H1 (cell line): Measurements from ENCODE around the gene FARSB. TPM values are rescaled to one million over a fixed set of nuclear protein-coding genes. Genes with fewer than 3 reads are reported as not detected.
A peak's percentile ranks its signal among the peaks of the same experiment; 100 is the strongest.

Experiments
- BACH1 ChIP-seq: IDR thresholded peaks from 2 replicates; pipeline ENCODE4 v1.6.1; 2012; ENCODE audit warnings: low read length, improper control_type of control experiment
- CBX8 ChIP-seq: fragments of 300-800, 300-1000 bp; sonication (generic); IDR thresholded peaks from 2 replicates; pipeline ENCODE4 v1.7.1; 2016; ENCODE audit warnings: low read depth, low read length, borderline replicate concordance
- CREB1 ChIP-seq: IDR thresholded peaks from 2 replicates; pipeline ENCODE4 v1.6.1; 2012; ENCODE audit warnings: inconsistent platforms
- JUN ChIP-seq: IDR thresholded peaks from 2 replicates; pipeline ENCODE4 v1.6.1; 2011; ENCODE audit warnings: low read depth, mild to moderate bottlenecking, improper control_type of control experiment, low read length
- MAX ChIP-seq: IDR thresholded peaks from 2 replicates; pipeline ENCODE4 v1.6.1; 2012; ENCODE audit warnings: inconsistent platforms
- NANOG ChIP-seq: IDR thresholded peaks from 2 replicates; pipeline ENCODE4 v1.6.1; 2011; ENCODE audit warnings: low read length, low read depth, mild to moderate bottlenecking, inconsistent platforms; ENCODE audit not compliant: insufficient read depth, poor library complexity, severe bottlenecking
- POLR2AphosphoS5 ChIP-seq: IDR thresholded peaks from 2 replicates; pipeline ENCODE4 v1.6.1; 2011; ENCODE audit warnings: low read depth, low read length
- RXRA ChIP-seq: IDR thresholded peaks from 2 replicates; pipeline ENCODE4 v1.6.1; 2011; ENCODE audit warnings: low read depth, mild to moderate bottlenecking, low read length, moderate library complexity; ENCODE audit not compliant: insufficient read depth
- TAF7 ChIP-seq: optimal IDR thresholded peaks from 2 replicates; pipeline ENCODE3; 2011; ENCODE audit warnings: low read depth, mild to moderate bottlenecking, inconsistent platforms, low read length, moderate library complexity, borderline replicate concordance
- TEAD4 ChIP-seq: IDR thresholded peaks from 2 replicates; pipeline ENCODE4 v1.6.1; 2012; ENCODE audit warnings: low read depth, low read length, inconsistent platforms, mixed read lengths
- polyA plus RNA-seq, 7 experiments: library from polyadenylated mRNA; depleted of rRNA in 3 of 7; stranded (reverse) in 5 of 7; unstranded in 2 of 7; fragments of >200 nt in 5 of 7; fragments of 200-250 nt in 2 of 7; gene quantifications; 1 replicate in 5 of 7; 2 replicates in 1 of 7; 4 replicates in 1 of 7; pipeline versions ENCODE4 v1.2.1 to v1.2.3, GENCODE V29; 2011 to 2013; ENCODE audit warnings: missing spikeins in 2 of 7, mixed read lengths in 2 of 7
- total RNA-seq: library from RNA; stranded (reverse); fragmentation: NEBNext Ultra II Directional; extraction: Animal tissue kit (Norgen Biotek cat#: 25700); gene quantifications from 2 replicates; pipeline ENCODE4 v1.2.1, GENCODE V29; 2021
- TF ChIP-seq, protein P1 (sequence below): fragments of 300-600 bp; sonication (generic); IDR thresholded peaks from 2 replicates; pipeline ENCODE4 v1.7.1; 2012; ENCODE audit warnings: low read length, moderate library complexity, mild to moderate bottlenecking, inconsistent platforms; ENCODE audit not compliant: insufficient replicate concordance

FARSB gene
- total and polyA plus RNA-seq, 2 of the 8 experiments (the other 6 are each of a cell fraction or from before 2014, with no cell fraction given) = 21.0 to 37.9 TPM

GRCh38 chr2:222655787-222656525, at the start of gene FARSB (continued):
- no peak for TF ChIP-seq RXRA
- TF ChIP-seq, protein P1, sequence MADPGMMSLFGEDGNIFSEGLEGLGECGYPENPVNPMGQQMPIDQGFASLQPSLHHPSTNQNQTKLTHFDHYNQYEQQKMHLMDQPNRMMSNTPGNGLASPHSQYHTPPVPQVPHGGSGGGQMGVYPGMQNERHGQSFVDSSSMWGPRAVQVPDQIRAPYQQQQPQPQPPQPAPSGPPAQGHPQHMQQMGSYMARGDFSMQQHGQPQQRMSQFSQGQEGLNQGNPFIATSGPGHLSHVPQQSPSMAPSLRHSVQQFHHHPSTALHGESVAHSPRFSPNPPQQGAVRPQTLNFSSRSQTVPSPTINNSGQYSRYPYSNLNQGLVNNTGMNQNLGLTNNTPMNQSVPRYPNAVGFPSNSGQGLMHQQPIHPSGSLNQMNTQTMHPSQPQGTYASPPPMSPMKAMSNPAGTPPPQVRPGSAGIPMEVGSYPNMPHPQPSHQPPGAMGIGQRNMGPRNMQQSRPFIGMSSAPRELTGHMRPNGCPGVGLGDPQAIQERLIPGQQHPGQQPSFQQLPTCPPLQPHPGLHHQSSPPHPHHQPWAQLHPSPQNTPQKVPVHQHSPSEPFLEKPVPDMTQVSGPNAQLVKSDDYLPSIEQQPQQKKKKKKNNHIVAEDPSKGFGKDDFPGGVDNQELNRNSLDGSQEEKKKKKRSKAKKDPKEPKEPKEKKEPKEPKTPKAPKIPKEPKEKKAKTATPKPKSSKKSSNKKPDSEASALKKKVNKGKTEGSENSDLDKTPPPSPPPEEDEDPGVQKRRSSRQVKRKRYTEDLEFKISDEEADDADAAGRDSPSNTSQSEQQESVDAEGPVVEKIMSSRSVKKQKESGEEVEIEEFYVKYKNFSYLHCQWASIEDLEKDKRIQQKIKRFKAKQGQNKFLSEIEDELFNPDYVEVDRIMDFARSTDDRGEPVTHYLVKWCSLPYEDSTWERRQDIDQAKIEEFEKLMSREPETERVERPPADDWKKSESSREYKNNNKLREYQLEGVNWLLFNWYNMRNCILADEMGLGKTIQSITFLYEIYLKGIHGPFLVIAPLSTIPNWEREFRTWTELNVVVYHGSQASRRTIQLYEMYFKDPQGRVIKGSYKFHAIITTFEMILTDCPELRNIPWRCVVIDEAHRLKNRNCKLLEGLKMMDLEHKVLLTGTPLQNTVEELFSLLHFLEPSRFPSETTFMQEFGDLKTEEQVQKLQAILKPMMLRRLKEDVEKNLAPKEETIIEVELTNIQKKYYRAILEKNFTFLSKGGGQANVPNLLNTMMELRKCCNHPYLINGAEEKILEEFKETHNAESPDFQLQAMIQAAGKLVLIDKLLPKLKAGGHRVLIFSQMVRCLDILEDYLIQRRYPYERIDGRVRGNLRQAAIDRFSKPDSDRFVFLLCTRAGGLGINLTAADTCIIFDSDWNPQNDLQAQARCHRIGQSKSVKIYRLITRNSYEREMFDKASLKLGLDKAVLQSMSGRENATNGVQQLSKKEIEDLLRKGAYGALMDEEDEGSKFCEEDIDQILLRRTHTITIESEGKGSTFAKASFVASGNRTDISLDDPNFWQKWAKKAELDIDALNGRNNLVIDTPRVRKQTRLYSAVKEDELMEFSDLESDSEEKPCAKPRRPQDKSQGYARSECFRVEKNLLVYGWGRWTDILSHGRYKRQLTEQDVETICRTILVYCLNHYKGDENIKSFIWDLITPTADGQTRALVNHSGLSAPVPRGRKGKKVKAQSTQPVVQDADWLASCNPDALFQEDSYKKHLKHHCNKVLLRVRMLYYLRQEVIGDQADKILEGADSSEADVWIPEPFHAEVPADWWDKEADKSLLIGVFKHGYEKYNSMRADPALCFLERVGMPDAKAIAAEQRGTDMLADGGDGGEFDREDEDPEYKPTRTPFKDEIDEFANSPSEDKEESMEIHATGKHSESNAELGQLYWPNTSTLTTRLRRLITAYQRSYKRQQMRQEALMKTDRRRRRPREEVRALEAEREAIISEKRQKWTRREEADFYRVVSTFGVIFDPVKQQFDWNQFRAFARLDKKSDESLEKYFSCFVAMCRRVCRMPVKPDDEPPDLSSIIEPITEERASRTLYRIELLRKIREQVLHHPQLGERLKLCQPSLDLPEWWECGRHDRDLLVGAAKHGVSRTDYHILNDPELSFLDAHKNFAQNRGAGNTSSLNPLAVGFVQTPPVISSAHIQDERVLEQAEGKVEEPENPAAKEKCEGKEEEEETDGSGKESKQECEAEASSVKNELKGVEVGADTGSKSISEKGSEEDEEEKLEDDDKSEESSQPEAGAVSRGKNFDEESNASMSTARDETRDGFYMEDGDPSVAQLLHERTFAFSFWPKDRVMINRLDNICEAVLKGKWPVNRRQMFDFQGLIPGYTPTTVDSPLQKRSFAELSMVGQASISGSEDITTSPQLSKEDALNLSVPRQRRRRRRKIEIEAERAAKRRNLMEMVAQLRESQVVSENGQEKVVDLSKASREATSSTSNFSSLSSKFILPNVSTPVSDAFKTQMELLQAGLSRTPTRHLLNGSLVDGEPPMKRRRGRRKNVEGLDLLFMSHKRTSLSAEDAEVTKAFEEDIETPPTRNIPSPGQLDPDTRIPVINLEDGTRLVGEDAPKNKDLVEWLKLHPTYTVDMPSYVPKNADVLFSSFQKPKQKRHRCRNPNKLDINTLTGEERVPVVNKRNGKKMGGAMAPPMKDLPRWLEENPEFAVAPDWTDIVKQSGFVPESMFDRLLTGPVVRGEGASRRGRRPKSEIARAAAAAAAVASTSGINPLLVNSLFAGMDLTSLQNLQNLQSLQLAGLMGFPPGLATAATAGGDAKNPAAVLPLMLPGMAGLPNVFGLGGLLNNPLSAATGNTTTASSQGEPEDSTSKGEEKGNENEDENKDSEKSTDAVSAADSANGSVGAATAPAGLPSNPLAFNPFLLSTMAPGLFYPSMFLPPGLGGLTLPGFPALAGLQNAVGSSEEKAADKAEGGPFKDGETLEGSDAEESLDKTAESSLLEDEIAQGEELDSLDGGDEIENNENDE = no peak
- no peak for TF ChIP-seq TEAD4
- no peak for TF ChIP-seq NANOG
- TF ChIP-seq CBX8 = no peak
- no peak for TF ChIP-seq TAF7
- peak; percentile 90 for TF ChIP-seq MAX
- no peak for TF ChIP-seq BACH1
- peak; percentile 34 for TF ChIP-seq CREB1
- TF ChIP-seq POLR2AphosphoS5 = peak; percentile 67; the same call in 1 of the 2 replicates
- no peak for TF ChIP-seq JUN
